ENCODE results near the gene LEKR1.
A peak's percentile ranks its signal among the peaks of the same experiment; 100 is the strongest.

LEKR1 gene

GRCh38 chr3:156803952-156804741, 22.0 kb upstream of the LEKR1 start:
- no peak for DNase-seq (ENCODE audit: low read depth)
- no peak overlapping the region for H3K4me3 ChIP-seq (ENCODE audit: low read depth, low read length)
- no peak for TF ChIP-seq CTCF (IDR thresholded peaks at IDR 0.05; ENCODE audit: insufficient read depth, low read depth, low read length, missing control alignments)

- DNase-seq (ENCODE audit: low read depth), result no peak
- H3K4me3 ChIP-seq (ENCODE audit: low read depth, low read length), result no peak overlapping the region
- TF ChIP-seq CTCF (IDR thresholded peaks at IDR 0.05; ENCODE audit: insufficient read depth, low read depth, low read length, missing control alignments), result no peak
Observed at GRCh38 chr3:156806698-156807097, 19.5 kb upstream of the LEKR1 start.

- DNase-seq (ENCODE audit: low read depth), result no peak
- no peak overlapping the region for H3K4me3 ChIP-seq (ENCODE audit: low read depth, low read length)
- TF ChIP-seq CTCF (IDR thresholded peaks at IDR 0.05; ENCODE audit: insufficient read depth, low read depth, low read length, missing control alignments), result no peak
Observed at GRCh38 chr3:156808025-156808424, 18.1 kb upstream of the LEKR1 start.

- TF ChIP-seq CTCF (IDR thresholded peaks at IDR 0.05; ENCODE audit: insufficient read depth, low read depth, low read length, missing control alignments), result no peak
- no peak overlapping the region for H3K4me3 ChIP-seq (ENCODE audit: low read depth, low read length)
- DNase-seq (ENCODE audit: low read depth), result no peak
Observed at GRCh38 chr3:156811089-156811862, 14.9 kb upstream of the LEKR1 start.

- no peak overlapping the region for H3K4me3 ChIP-seq (ENCODE audit: low read depth, low read length)
- TF ChIP-seq CTCF (IDR thresholded peaks at IDR 0.05; ENCODE audit: insufficient read depth, low read depth, low read length, missing control alignments), result no peak
- DNase-seq (ENCODE audit: low read depth), result peak; percentile 45
Observed at GRCh38 chr3:156812521-156813335, 13.4 kb upstream of the LEKR1 start.

- no peak for TF ChIP-seq CTCF (IDR thresholded peaks at IDR 0.05; ENCODE audit: insufficient read depth, low read depth, low read length, missing control alignments)
- no peak for DNase-seq (ENCODE audit: low read depth)
- H3K4me3 ChIP-seq (ENCODE audit: low read depth, low read length), result no peak overlapping the region
Observed at GRCh38 chr3:156814295-156814694, 11.9 kb upstream of the LEKR1 start.
